K562 (cell line): ENCODE results near the gene RNF6. TPM values are rescaled to one million over a fixed set of nuclear protein-coding genes. Genes with fewer than 3 reads are reported as not detected.

Source experiments
- ATAC-seq: fragments of 200-7000 bp; cut with Tn5 transposase; 3 replicates; pipeline ENCODE4 v1.9.1; 2020; ENCODE audit warnings: moderate library complexity
- BruUV-seq: library from RNA; stranded (reverse); fragments of 400-500 nt; replicated peaks from 2 replicates; lab custom pipeline; 2021; lab: Mats Ljungman, UMichigan
- CTCF ChIA-PET: fragments of 300-600 bp; formaldehyde crosslinking; extraction: SDS; loops from one replicate; lab custom pipeline; 2021; ENCODE audit warnings: low intra/inter-chr PET ratio; lab: Yijun Ruan, JAX
- POLR2A ChIA-PET: fragments of 300-600, 350-650 bp; sonication (Branson Sonifier 250); formaldehyde crosslinking; extraction: SDS; loops from one replicate; lab custom pipeline; 2021; ENCODE audit warnings: antibody characterized with exemption, inconsistent platforms; lab: Yijun Ruan, JAX
- DNase-seq, 4 experiments: peaks; one replicate each; pipeline versions ENCODE4 v3.0.0 to v3.0.0-alpha.2; 2011 to 2018; ENCODE audit warnings: low spot score in 3 of 4, mixed read lengths in 3 of 4; ENCODE audit errors: extremely low read depth in 1 of 4
- FAIRE-seq: peaks from 2 replicates; lab custom pipeline; 2011; peaks lifted over from hg19 to GRCh38; lab: Jason Lieb, UNC
- H2AFZ ChIP-seq: 2 replicates; pipeline ENCODE4 v1.6.0; 2011; ENCODE audit warnings: low read depth, low read length, control low read depth, inconsistent platforms
- H3K27ac ChIP-seq: fragments of 200-600 bp; 3 replicates; pipeline ENCODE4 v1.8.0; 2011; ENCODE audit warnings: low read depth, mild to moderate bottlenecking, control low read depth, inconsistent platforms, low read length, moderate library complexity, mixed read lengths; ENCODE audit errors: extremely low read depth
- H3K27me3 ChIP-seq, 2 experiments: fragments of 300-600 bp in 1 of 2; 2 replicates in 1 of 2; 3 replicates in 1 of 2; pipeline versions ENCODE4 v1.6.0 to v1.8.0; 2011; ENCODE audit warnings: inconsistent platforms in 2 of 2, low read length in 2 of 2, mild to moderate bottlenecking in 1 of 2, mixed read lengths in 1 of 2, moderate library complexity in 1 of 2; ENCODE audit not compliant: control insufficient read depth in 2 of 2, insufficient read depth in 2 of 2
- H3K36me3 ChIP-seq: fragments of 300-600 bp; 3 replicates; pipeline ENCODE4 v1.8.0; 2011; ENCODE audit warnings: mild to moderate bottlenecking, low read length, inconsistent platforms; ENCODE audit not compliant: control insufficient read depth, insufficient read depth
- H3K4me1 ChIP-seq, 2 experiments: fragments of 200-600 bp in 1 of 2; replicated peaks in 1 of 2; 2 replicates in 1 of 2; 3 replicates in 1 of 2; pipeline versions ENCODE4 v1.5.1 to v1.8.0; 2011; ENCODE audit warnings: inconsistent platforms in 2 of 2, low read length in 2 of 2, mild to moderate bottlenecking in 1 of 2, mixed read lengths in 1 of 2, moderate library complexity in 1 of 2; ENCODE audit not compliant: control insufficient read depth in 2 of 2, insufficient read depth in 2 of 2
- H3K4me2 ChIP-seq: 2 replicates; pipeline ENCODE4 v1.6.1; 2011; ENCODE audit warnings: low read length, control low read depth, inconsistent platforms, mixed read lengths; ENCODE audit not compliant: insufficient read depth
- H3K4me3 ChIP-seq: fragments of 200-600 bp; sonication (generic), shearing (Covaris generic); 2 replicates; pipeline ENCODE4 v1.5.1; 2016; ENCODE audit warnings: control low read depth, inconsistent platforms
- H3K79me2 ChIP-seq: fragments of 200-600 bp; 3 replicates; pipeline ENCODE4 v1.8.0; 2011; ENCODE audit warnings: low read length, inconsistent platforms; ENCODE audit not compliant: control insufficient read depth, insufficient read depth
- H3K9ac ChIP-seq, 2 experiments: 2 replicates each; pipeline versions ENCODE4 v1.6.0 to v1.6.1; 2011; ENCODE audit warnings: low read depth in 2 of 2, low read length in 2 of 2, control low read depth in 1 of 2, inconsistent platforms in 1 of 2, mild to moderate bottlenecking in 1 of 2, mixed read lengths in 1 of 2; ENCODE audit not compliant: insufficient read depth in 1 of 2
- H3K9me1 ChIP-seq: one replicate; pipeline ENCODE4 v1.6.0; 2011; ENCODE audit warnings: inconsistent platforms, mild to moderate bottlenecking, low read length, moderate library complexity; ENCODE audit not compliant: control insufficient read depth, insufficient read depth
- H3K9me3 ChIP-seq: replicated peaks from 2 replicates; pipeline ENCODE4 v1.5.1; 2011; ENCODE audit warnings: low read depth, low read length, inconsistent platforms; ENCODE audit not compliant: control insufficient read depth, insufficient read depth
- H4K20me1 ChIP-seq: replicated peaks from 2 replicates; pipeline ENCODE4 v1.6.1; 2011; ENCODE audit warnings: low read length, inconsistent platforms, mixed read lengths; ENCODE audit not compliant: control insufficient read depth, insufficient read depth
- CREM ChIP-seq: IDR thresholded peaks from 2 replicates; pipeline ENCODE4 v1.6.1; 2014; ENCODE audit warnings: antibody characterized with exemption, low read depth
- CXXC5 ChIP-seq: fragments of 250-450 bp; sonication (Bioruptor Pico); IDR thresholded peaks from 2 replicates; pipeline ENCODE4 v1.8.0; 2022; ENCODE audit warnings: inconsistent platforms, mild to moderate bottlenecking, moderate library complexity
- HMG20A ChIP-seq: fragments of 450-650 bp; formaldehyde crosslinking; conservative IDR thresholded peaks from 2 replicates; pipeline ENCODE4 v1.4.0; 2020; ENCODE audit warnings: mild to moderate bottlenecking, mixed read lengths
- IFI16 ChIP-seq: fragments of 250-450 bp; sonication (Bioruptor Pico); IDR thresholded peaks from 2 replicates; pipeline ENCODE4 v2.1.2; 2022; ENCODE audit warnings: mild to moderate bottlenecking, inconsistent platforms
- KAT2B ChIP-seq: IDR thresholded peaks from one replicate; pipeline ENCODE4 v1.6.1; 2012; ENCODE audit warnings: low read depth, mild to moderate bottlenecking, control low read depth, inconsistent platforms, low read length, moderate library complexity
- RFX1 ChIP-seq: fragments of 450-650 bp; IDR thresholded peaks from 2 replicates; pipeline ENCODE4 v1.6.1; 2016; ENCODE audit warnings: mild to moderate bottlenecking, moderate library complexity
- SLC30A9 ChIP-seq: fragments of 250-450 bp; sonication (Bioruptor Pico); IDR thresholded peaks from 2 replicates; pipeline ENCODE4 v1.8.0; 2022; ENCODE audit warnings: mild to moderate bottlenecking, moderate library complexity
- SNRNP70 ChIP-seq: fragments of 200-400 bp; formaldehyde crosslinking; optimal IDR thresholded peaks from 2 replicates; pipeline ENCODE3; 2017; ENCODE audit warnings: low read depth, low read length
- ZC3H11A ChIP-seq: IDR thresholded peaks from 2 replicates; pipeline ENCODE4 v1.6.1; 2012; ENCODE audit warnings: low read depth, low read length, improper control_type of control experiment
- ZFX ChIP-seq: sonication (generic); formaldehyde crosslinking; IDR thresholded peaks from 2 replicates; pipeline ENCODE4 v1.8.0; 2022; ENCODE audit warnings: mild to moderate bottlenecking, missing genetic modification reagents, moderate library complexity
- WGBS: fragments of 100-300 bp; shearing (Covaris generic); methylation state at CpG from one replicate; pipeline ENCODE4 v1.1.6; 2016; ENCODE audit warnings: low coverage, mixed read lengths; ENCODE audit not compliant: insufficient coverage; ENCODE audit errors: missing lambda C conversion rate; 5-methylcytosine and 5-hydroxymethylcytosine counted together
- in situ Hi-C: fragments of 300-500 bp; cut with MboI; formaldehyde crosslinking; loops from 4 replicates; pipeline ENCODE4 v1.15.0; 2018; ENCODE audit warnings: inconsistent platforms, mixed read lengths
- intact Hi-C: fragments of 100-400 bp; cut with micrococcal nuclease; formaldehyde crosslinking; loops from 2 replicates; pipeline ENCODE4 v1.14.2; 2022
- polyA plus RNA-seq, 8 experiments: library from polyadenylated mRNA; depleted of rRNA in 4 of 8; stranded (reverse) in 5 of 8; unstranded in 3 of 8; fragments of >200 nt; fragmentation: Nextera tagmentation in 2 of 8; fragmentation: Illumina TruSeq in 1 of 8; extraction: Ambion mirVana in 2 of 8; extraction: Trizol in 1 of 8; gene quantifications; 2 replicates each; pipeline versions ENCODE4 v1.2.1 to v1.2.3, GENCODE V29; 2011 to 2014; ENCODE audit warnings: inconsistent platforms in 1 of 8, missing spikeins in 1 of 8
- total RNA-seq, 7 experiments: library from RNA; depleted of rRNA in 6 of 7; stranded (reverse); fragments of >200 nt in 6 of 7; fragmentation: Illumina TruSeq in 2 of 7; extraction: Trizol in 2 of 7; gene quantifications; 2 replicates each; pipeline versions ENCODE4 v1.2.1 to v1.2.3, GENCODE V29; 2011 to 2021; ENCODE audit warnings: low replicate concordance in 1 of 7
- TF ChIP-seq, protein P1 (sequence below): fragments of 450-650 bp; IDR thresholded peaks from 2 replicates; pipeline ENCODE4 v1.6.1; 2016; ENCODE audit warnings: antibody characterized with exemption
- TF ChIP-seq, protein P2 (sequence below): fragments of 450-650 bp; formaldehyde crosslinking; IDR thresholded peaks from 2 replicates; pipeline ENCODE4 v1.4.0; 2022; ENCODE audit warnings: mild to moderate bottlenecking, moderate library complexity
- TF ChIP-seq, protein P3 (sequence below): fragments of 450-650 bp; IDR thresholded peaks from 2 replicates; pipeline ENCODE4 v1.6.1; 2017; ENCODE audit warnings: mild to moderate bottlenecking, moderate library complexity
- TF ChIP-seq, protein P4 (sequence below): fragments of 250-450 bp; sonication (Bioruptor Pico); IDR thresholded peaks from 2 replicates; pipeline ENCODE4 v1.4.0; 2020; ENCODE audit warnings: mild to moderate bottlenecking, moderate library complexity, borderline replicate concordance

Gene RNF6
- total and polyA plus RNA-seq, 9 of the 15 experiments (the other 6 are each of a cell fraction or from before 2014, with no cell fraction given) = 12.0 to 31.4 (median 22.3) TPM

DNA sequence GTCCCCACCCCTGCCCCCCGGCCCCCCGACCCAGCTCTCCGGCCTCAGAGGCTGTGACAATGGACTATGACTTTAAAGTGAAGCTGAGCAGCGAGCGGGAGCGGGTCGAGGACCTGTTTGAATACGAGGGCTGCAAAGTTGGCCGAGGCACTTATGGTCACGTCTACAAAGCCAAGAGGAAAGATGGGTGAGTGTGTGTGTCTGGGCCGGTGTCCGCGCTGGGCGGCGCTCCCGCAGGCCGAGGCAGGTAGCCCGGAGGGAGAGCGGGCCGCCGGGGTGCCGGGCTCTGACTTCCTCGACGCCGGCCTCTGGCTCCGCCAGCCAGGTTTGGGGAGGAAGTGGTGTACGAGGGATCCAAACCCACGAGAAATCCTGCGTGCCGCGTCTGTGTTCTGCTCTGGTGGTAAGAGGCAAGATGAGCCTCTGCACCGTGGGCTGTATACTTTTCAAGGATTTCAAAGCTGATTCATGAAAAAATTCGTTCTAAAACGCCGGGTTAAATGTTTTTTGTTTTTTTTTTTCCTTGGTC lies 32.5 kb upstream of the RNF6 start (continued):
- TF ChIP-seq, protein P1, sequence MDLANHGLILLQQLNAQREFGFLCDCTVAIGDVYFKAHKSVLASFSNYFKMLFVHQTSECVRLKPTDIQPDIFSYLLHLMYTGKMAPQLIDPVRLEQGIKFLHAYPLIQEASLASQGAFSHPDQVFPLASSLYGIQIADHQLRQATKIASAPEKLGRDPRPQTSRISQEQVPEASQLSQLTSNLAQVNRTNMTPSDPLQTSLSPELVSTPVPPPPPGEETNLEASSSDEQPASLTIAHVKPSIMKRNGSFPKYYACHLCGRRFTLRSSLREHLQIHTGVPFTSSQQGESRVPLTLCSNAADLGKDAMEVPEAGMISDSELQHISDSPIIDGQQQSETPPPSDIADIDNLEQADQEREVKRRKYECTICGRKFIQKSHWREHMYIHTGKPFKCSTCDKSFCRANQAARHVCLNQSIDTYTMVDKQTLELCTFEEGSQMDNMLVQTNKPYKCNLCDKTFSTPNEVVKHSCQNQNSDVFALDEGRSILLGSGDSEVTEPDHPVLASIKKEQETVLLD = no peak
- TF ChIP-seq ZFX (CRISPR knock-in tag) = peak; percentile 40
- TF ChIP-seq CXXC5 (CRISPR knock-in tag) = peak; percentile 24

DNA sequence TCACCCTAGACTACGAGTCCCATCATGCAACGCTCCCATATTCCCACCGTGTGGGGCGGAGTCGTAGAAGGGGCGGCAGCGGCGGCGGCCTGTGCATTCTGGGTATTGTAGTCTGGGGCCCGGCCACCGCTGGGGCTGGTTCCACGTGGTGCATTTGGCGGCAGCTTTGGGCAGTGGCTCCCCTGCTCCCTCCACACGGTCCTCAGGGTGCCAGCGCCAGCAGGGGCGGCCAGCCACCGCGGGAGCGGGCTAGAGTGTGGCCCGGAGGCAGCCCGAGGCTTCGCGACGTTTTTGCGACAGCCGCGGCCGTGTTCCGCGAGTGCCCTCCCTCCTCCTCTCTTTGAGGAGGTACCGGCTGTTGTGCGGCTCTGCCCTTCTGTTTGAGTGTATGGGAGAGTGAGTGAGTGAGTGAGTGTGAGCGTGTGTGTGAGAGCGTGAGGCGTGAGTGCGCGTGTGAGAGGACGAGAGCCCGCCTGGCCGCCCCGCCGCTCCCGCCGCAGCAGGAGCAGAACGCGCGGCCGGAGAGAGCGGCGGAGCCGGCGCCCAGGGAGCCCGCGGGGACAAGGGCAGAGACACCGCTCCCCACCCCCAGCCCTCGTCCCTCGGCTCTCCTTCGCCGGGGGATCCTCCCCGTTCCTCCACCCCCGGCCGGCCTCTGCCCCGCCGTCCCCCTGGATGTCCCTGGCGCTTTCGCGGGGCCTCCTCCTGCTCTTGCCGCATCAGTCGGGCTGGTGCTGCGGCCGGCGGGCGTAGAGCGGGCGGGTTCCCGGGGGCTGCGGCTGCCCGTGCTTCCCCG lies 31.9 kb upstream of the RNF6 start, which contains the start of gene CDK8:
Gene CDK8, plus strand, starts transcription at position 343 of the 796 bp plus-strand sequence. CDS start 513 bp downstream, outside the sequence.
- no TSS peak for BruUV-seq
- Histone ChIP-seq H3K4me3 (peak within 1 kb of the TSS; percentile 79), H3K9me3 (no peaks in the 10 kb centered on the region), H3K27ac (peak within 1 kb of the TSS; percentile 92), H2AFZ (peak within 1 kb of the TSS; percentile 99), H4K20me1 (no peaks in the 10 kb centered on the region; the same call in none of the 2 replicates), H3K36me3 (no peaks in the 10 kb centered on the region), H3K4me1 (peaks cover 0 to 2% of the 10 kb centered on the region in 2 experiments; a peak in 2 of 5 replicates), H3K79me2 (peaks cover 46% of the 10 kb centered on the region), H3K9me1 (no peaks in the 10 kb centered on the region), H3K27me3 (no peaks in the 10 kb centered on the region), H3K4me2 (peak within 1 kb of the TSS; percentile 83), H3K9ac (peak within 1 kb of the TSS; percentile 88 to 98)
- CTCF ChIA-PET = no interaction called here
- peak; percentile 90 for ATAC-seq
- DNase-seq = peak; percentile 74 to 90 (median 78)
- peak; percentile 88 for FAIRE-seq
- in situ Hi-C loops = no loop called here
- POLR2A ChIA-PET = no interaction called here
- intact Hi-C loops = loop anchor here (2.0 kb wide), 1 partner anchor 33 kb away; no protein-coding TSS in a partner anchor
- 0% methylated on average over 12 of the region's 79 CpGs for WGBS
- no peak for TF ChIP-seq RFX1
- TF ChIP-seq CREM = peak; percentile 81
- TF ChIP-seq SLC30A9 (CRISPR knock-in tag) = no peak
- TF ChIP-seq HMG20A (CRISPR knock-in tag) = no peak
- TF ChIP-seq SNRNP70 = no peak
- TF ChIP-seq, protein P2, sequence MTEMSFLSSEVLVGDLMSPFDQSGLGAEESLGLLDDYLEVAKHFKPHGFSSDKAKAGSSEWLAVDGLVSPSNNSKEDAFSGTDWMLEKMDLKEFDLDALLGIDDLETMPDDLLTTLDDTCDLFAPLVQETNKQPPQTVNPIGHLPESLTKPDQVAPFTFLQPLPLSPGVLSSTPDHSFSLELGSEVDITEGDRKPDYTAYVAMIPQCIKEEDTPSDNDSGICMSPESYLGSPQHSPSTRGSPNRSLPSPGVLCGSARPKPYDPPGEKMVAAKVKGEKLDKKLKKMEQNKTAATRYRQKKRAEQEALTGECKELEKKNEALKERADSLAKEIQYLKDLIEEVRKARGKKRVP (CRISPR knock-in tag) = no peak
- no peak for TF ChIP-seq ZC3H11A
- TF ChIP-seq, protein P3, sequence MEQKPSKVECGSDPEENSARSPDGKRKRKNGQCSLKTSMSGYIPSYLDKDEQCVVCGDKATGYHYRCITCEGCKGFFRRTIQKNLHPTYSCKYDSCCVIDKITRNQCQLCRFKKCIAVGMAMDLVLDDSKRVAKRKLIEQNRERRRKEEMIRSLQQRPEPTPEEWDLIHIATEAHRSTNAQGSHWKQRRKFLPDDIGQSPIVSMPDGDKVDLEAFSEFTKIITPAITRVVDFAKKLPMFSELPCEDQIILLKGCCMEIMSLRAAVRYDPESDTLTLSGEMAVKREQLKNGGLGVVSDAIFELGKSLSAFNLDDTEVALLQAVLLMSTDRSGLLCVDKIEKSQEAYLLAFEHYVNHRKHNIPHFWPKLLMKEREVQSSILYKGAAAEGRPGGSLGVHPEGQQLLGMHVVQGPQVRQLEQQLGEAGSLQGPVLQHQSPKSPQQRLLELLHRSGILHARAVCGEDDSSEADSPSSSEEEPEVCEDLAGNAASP = no peak
- TF ChIP-seq KAT2B = no peak
- TF ChIP-seq, protein P4, sequence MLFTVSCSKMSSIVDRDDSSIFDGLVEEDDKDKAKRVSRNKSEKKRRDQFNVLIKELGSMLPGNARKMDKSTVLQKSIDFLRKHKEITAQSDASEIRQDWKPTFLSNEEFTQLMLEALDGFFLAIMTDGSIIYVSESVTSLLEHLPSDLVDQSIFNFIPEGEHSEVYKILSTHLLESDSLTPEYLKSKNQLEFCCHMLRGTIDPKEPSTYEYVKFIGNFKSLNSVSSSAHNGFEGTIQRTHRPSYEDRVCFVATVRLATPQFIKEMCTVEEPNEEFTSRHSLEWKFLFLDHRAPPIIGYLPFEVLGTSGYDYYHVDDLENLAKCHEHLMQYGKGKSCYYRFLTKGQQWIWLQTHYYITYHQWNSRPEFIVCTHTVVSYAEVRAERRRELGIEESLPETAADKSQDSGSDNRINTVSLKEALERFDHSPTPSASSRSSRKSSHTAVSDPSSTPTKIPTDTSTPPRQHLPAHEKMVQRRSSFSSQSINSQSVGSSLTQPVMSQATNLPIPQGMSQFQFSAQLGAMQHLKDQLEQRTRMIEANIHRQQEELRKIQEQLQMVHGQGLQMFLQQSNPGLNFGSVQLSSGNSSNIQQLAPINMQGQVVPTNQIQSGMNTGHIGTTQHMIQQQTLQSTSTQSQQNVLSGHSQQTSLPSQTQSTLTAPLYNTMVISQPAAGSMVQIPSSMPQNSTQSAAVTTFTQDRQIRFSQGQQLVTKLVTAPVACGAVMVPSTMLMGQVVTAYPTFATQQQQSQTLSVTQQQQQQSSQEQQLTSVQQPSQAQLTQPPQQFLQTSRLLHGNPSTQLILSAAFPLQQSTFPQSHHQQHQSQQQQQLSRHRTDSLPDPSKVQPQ (CRISPR knock-in tag) = no peak
- TF ChIP-seq IFI16 (CRISPR knock-in tag) = no peak
